Vagina (tissue), 2 donors: ENCODE data around the gene PANK3.
A peak's percentile ranks its signal among the peaks of the same experiment; 100 is the strongest.

Experiments used
- POLR2AphosphoS5 ChIP-seq, 2 donors: sonication (generic); formaldehyde crosslinking; IDR thresholded peaks; one replicate each; pipeline ENCODE4 v1.9.0; 2017; ENCODE audit warnings: antibody characterized with exemption in 2 of 2, mild to moderate bottlenecking in 2 of 2, low read depth in 1 of 2; ENCODE audit not compliant: insufficient read depth in 1 of 2
- TF ChIP-seq, protein P1 (sequence below), 3 experiments: fragments of 450-650 bp in 2 of 3; fragments of 200-600 bp in 1 of 3; sonication (generic) in 1 of 3; IDR thresholded peaks; one replicate each; pipeline ENCODE4 v1.5.1; 2017 to 2019; ENCODE audit warnings: antibody characterized with exemption in 3 of 3, mild to moderate bottlenecking in 2 of 3, moderate library complexity in 2 of 3

DNA sequence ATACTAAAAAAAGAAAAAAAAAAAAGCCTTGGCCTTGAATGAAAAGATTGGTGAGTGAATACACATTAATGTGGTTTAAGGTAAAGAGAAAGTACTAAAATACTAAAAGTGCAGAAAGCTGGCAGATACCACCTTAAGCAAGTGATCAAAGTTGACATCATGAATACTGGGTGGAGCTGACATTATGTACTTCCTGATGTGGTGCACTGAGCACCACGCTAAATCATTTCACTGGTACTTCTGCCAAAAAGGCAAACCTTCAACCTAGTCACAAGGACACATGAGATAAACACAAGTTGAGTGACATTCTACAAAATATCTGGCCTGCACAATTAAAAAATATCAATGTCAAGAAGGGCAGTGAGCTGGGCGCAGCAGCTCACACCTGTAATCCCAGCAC, 33.8 kb upstream of the PANK3 start:
- TF ChIP-seq, protein P1, sequence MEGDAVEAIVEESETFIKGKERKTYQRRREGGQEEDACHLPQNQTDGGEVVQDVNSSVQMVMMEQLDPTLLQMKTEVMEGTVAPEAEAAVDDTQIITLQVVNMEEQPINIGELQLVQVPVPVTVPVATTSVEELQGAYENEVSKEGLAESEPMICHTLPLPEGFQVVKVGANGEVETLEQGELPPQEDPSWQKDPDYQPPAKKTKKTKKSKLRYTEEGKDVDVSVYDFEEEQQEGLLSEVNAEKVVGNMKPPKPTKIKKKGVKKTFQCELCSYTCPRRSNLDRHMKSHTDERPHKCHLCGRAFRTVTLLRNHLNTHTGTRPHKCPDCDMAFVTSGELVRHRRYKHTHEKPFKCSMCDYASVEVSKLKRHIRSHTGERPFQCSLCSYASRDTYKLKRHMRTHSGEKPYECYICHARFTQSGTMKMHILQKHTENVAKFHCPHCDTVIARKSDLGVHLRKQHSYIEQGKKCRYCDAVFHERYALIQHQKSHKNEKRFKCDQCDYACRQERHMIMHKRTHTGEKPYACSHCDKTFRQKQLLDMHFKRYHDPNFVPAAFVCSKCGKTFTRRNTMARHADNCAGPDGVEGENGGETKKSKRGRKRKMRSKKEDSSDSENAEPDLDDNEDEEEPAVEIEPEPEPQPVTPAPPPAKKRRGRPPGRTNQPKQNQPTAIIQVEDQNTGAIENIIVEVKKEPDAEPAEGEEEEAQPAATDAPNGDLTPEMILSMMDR (IDR thresholded peaks at IDR 0.05): no peak
- TF ChIP-seq POLR2AphosphoS5 (IDR thresholded peaks at IDR 0.05; ENCODE audit: insufficient read depth in 1 of 2, low read depth in 1 of 2): peak in 1 of 2 donors; percentile 49
